HG03558 (cell line): ENCODE results near the gene USP26.
"Not testable (repeated sequence)": the region's sequence is repeated elsewhere in the genome, so short reads cannot be mapped to it uniquely, and the experiment has no call there.

Experiments used
- ATAC-seq: cut with Tn5 transposase; IDR thresholded peaks from one replicate; pipeline ENCODE4 v1.9.1; 2021; ENCODE audit warnings: moderate number of reproducible peaks; ENCODE audit not compliant: unreplicated experiment; ENCODE audit errors: extremely low read depth

The USP26 gene

GRCh38 chrX:133097031-133097430 is at the start of gene USP26:
Gene USP26, minus strand, starts transcription at chrX:133097109. Its CDS starts 68,889 bp downstream, at chrX:133028220.
- ATAC-seq, result no peak

GRCh38 chrX:133134282-133134681 is 37.4 kb upstream of the USP26 start:
- ATAC-seq, result no peak

- ATAC-seq, result no peak
These were observed 23.5 kb upstream of the USP26 start for GRCh38 chrX:133120406-133120805.

GRCh38 chrX:133094098-133094731 is 2.7 kb downstream of the USP26 start:
- ATAC-seq, result no peak

GRCh38 chrX:133090236-133090809 is 6.6 kb downstream of the USP26 start:
- ATAC-seq, result no peak

- no peak for ATAC-seq
These were observed 7.5 kb downstream of the USP26 start for GRCh38 chrX:133089411-133089810.

- no peak for ATAC-seq
These were observed 11.1 kb downstream of the USP26 start for GRCh38 chrX:133085785-133086184.

GRCh38 chrX:133085056-133085455 is 11.9 kb downstream of the USP26 start:
- ATAC-seq, result not testable (repeated sequence)

GRCh38 chrX:133083899-133084298 is 13.0 kb downstream of the USP26 start:
- ATAC-seq, result no peak

- ATAC-seq, result no peak
These were observed 14.9 kb downstream of the USP26 start for GRCh38 chrX:133081990-133082389.

GRCh38 chrX:133077856-133078255 is 19.1 kb downstream of the USP26 start:
- ATAC-seq, result not testable (repeated sequence)

GRCh38 chrX:133072566-133072965 is 24.3 kb downstream of the USP26 start:
- no peak for ATAC-seq

GRCh38 chrX:133068461-133068860 is 28.4 kb downstream of the USP26 start:
- no peak for ATAC-seq

- ATAC-seq, result no peak
These were observed 40.6 kb downstream of the USP26 start for GRCh38 chrX:133056341-133056740.

GRCh38 chrX:133054761-133055405 is 42.0 kb downstream of the USP26 start:
- no peak for ATAC-seq

GRCh38 chrX:133053861-133054598 is 42.9 kb downstream of the USP26 start:
- no peak for ATAC-seq

- no peak for ATAC-seq
These were observed 48.2 kb downstream of the USP26 start for GRCh38 chrX:133048751-133049150.

- no peak for ATAC-seq
These were observed 50.3 kb downstream of the USP26 start for GRCh38 chrX:133046601-133047000.

- ATAC-seq, result no peak
These were observed 50.9 kb downstream of the USP26 start for GRCh38 chrX:133045986-133046385.

- ATAC-seq, result not testable (repeated sequence)
These were observed 52.6 kb downstream of the USP26 start for GRCh38 chrX:133044145-133044786.
